Panc1 (cell line): ENCODE data around the gene SLC35F1. TPM values are rescaled to one million over a fixed set of nuclear protein-coding genes. Genes with fewer than 3 reads are reported as not detected.

Source experiments
- ATAC-seq: fragments of 200-7000 bp; cut with Tn5 transposase; 2 replicates; pipeline ENCODE4 v1.9.1; 2020; ENCODE audit warnings: mild to moderate bottlenecking, moderate library complexity
- BruUV-seq: library from RNA; stranded (reverse); fragments of 400-500 nt; replicated peaks from 2 replicates; lab custom pipeline; 2021; lab: Mats Ljungman, UMichigan
- CTCF ChIA-PET: fragments of 300-600 bp; sonication (Branson Sonifier 250); formaldehyde crosslinking; loops from one replicate; lab custom pipeline; 2022; ENCODE audit warnings: antibody characterized with exemption; lab: Charles Lee
- POLR2A ChIA-PET: fragments of 300-600 bp; sonication (Branson Sonifier 250); formaldehyde crosslinking; loops from one replicate; lab custom pipeline; 2022; ENCODE audit warnings: antibody characterized with exemption; lab: Charles Lee
- DNase-seq: peaks from one replicate; pipeline ENCODE4 v3.0.0-alpha.2; 2010; ENCODE audit warnings: low read depth, low spot score
- H3K27ac ChIP-seq: 2 replicates; pipeline ENCODE4 v1.5.1; 2011; ENCODE audit warnings: mild to moderate bottlenecking, low read length, inconsistent platforms
- H3K27me3 ChIP-seq: fragments of 200-500 bp; sonication (Bioruptor generic); 2 replicates; pipeline ENCODE4 v1.6.0; 2014; ENCODE audit warnings: low read length, inconsistent platforms; ENCODE audit not compliant: control insufficient read depth, insufficient read depth
- H3K36me3 ChIP-seq: fragments of 200-500 bp; sonication (Bioruptor generic); 2 replicates; pipeline ENCODE4 v1.5.1; 2014; ENCODE audit warnings: inconsistent platforms, mild to moderate bottlenecking, low read length, moderate library complexity; ENCODE audit not compliant: control insufficient read depth, insufficient read depth
- H3K4me1 ChIP-seq: 2 replicates; pipeline ENCODE4 v1.5.1; 2011; ENCODE audit warnings: inconsistent platforms, mild to moderate bottlenecking, low read length, moderate library complexity; ENCODE audit not compliant: control insufficient read depth, insufficient read depth
- H3K4me3 ChIP-seq, 2 experiments: 2 replicates each; pipeline ENCODE4 v1.5.1; 2011 to 2012; ENCODE audit warnings: low read depth in 2 of 2, low read length in 2 of 2, mild to moderate bottlenecking in 2 of 2, inconsistent platforms in 1 of 2, moderate library complexity in 1 of 2
- H3K9me3 ChIP-seq: fragments of 200-500 bp; sonication (Bioruptor generic); 2 replicates; pipeline ENCODE4 v1.5.1; 2014; ENCODE audit warnings: low read depth, mild to moderate bottlenecking, inconsistent platforms, low read length, moderate library complexity; ENCODE audit not compliant: control insufficient read depth, insufficient read depth
- CTCF ChIP-seq: fragments of 450-650 bp; IDR thresholded peaks from 2 replicates; pipeline ENCODE4 v1.5.1; 2017; ENCODE audit warnings: mild to moderate bottlenecking
- POLR2AphosphoS5 ChIP-seq: IDR thresholded peaks from 2 replicates; pipeline ENCODE4 v1.6.1; 2012; ENCODE audit warnings: mild to moderate bottlenecking, low read depth, low read length, moderate library complexity
- REST ChIP-seq, 2 experiments: IDR thresholded peaks; 2 replicates each; pipeline ENCODE4 v1.6.1; 2011 to 2012; ENCODE audit warnings: low read depth in 2 of 2, control low read depth in 1 of 2, low read length in 1 of 2, mild to moderate bottlenecking in 1 of 2, moderate library complexity in 1 of 2; ENCODE audit not compliant: insufficient read depth in 1 of 2
- SIN3A ChIP-seq: IDR thresholded peaks from 2 replicates; pipeline ENCODE4 v1.6.1; 2012; ENCODE audit warnings: low read depth, mild to moderate bottlenecking, low read length, moderate library complexity, borderline replicate concordance; ENCODE audit not compliant: insufficient read depth
- TCF7L2 ChIP-seq: IDR thresholded peaks from 2 replicates; pipeline ENCODE4 v1.6.1; 2011; ENCODE audit warnings: mild to moderate bottlenecking, low read depth, low read length, inconsistent platforms
- in situ Hi-C: cut with HindIII; loops from 2 replicates; pipeline ENCODE4 v1.10.0; 2016; ENCODE audit warnings: low sequenced_read_pairs, low pct_unique_long_range_greater_than_20kb
- intact Hi-C: fragments of 100-400 bp; cut with micrococcal nuclease; formaldehyde crosslinking; loops from one replicate; pipeline ENCODE4 v1.10.0; 2022; ENCODE audit not compliant: unreplicated experiment
- total RNA-seq: library from RNA; stranded (reverse); gene quantifications from one replicate; pipeline ENCODE4 v1.2.1, GENCODE V29; 2021; ENCODE audit not compliant: unreplicated experiment

The SLC35F1 gene
- total RNA-seq, 1 experiment from 2014 or later = not detected

GRCh38 chr6:117880824-117881223 is 26.2 kb upstream of the SLC35F1 start:
- Histone ChIP-seq H3K36me3 (no peaks in the 10 kb centered on the region), H3K9me3 (no peaks in the 10 kb centered on the region), H3K4me3 (no peak overlapping the region), H3K27me3 (no peaks in the 10 kb centered on the region), H3K4me1 (no peaks in the 10 kb centered on the region), H3K27ac (no peak overlapping the region)
- DNase-seq = no peak
- CTCF ChIA-PET = no interaction called here
- intact Hi-C loops (no loop called here), in situ Hi-C loops (no loop called here)
- POLR2A ChIA-PET = no interaction called here
- ATAC-seq = no peak
- no peak for TF ChIP-seq REST (IDR thresholded peaks at IDR 0.05; ENCODE audit: insufficient read depth in 1 of 2, low read depth in 2 of 2, low read length in 1 of 2)
- TF ChIP-seq SIN3A = no peak
- TF ChIP-seq POLR2AphosphoS5 = no peak
- no peak for TF ChIP-seq TCF7L2
- TF ChIP-seq CTCF = no peak
- no TSS peak for BruUV-seq

GRCh38 chr6:117890172-117890571 is 16.9 kb upstream of the SLC35F1 start:
- H3K36me3 ChIP-seq = no peaks in the 10 kb centered on the region
- no peaks in the 10 kb centered on the region for H3K4me1 ChIP-seq
- ChIA-PET POLR2A (no interaction called here), CTCF (interaction anchor here (0.7 kb wide), 1 partner anchor 198 kb away, joined by 7 read pairs; no protein-coding TSS in a partner anchor)
- no peak overlapping the region for H3K27ac ChIP-seq
- BruUV-seq = no TSS peak
- DNase-seq (no peak), ATAC-seq (no peak)
- H3K9me3 ChIP-seq = no peaks in the 10 kb centered on the region
- no peak overlapping the region for H3K4me3 ChIP-seq
- intact Hi-C loops = no loop called here
- no peaks in the 10 kb centered on the region for H3K27me3 ChIP-seq
- TF ChIP-seq POLR2AphosphoS5 = no peak
- no peak for TF ChIP-seq TCF7L2
- no peak for TF ChIP-seq REST (IDR thresholded peaks at IDR 0.05; ENCODE audit: insufficient read depth in 1 of 2, low read depth in 2 of 2, low read length in 1 of 2)
- TF ChIP-seq CTCF = no peak
- no peak for TF ChIP-seq SIN3A
- in situ Hi-C loops = no loop called here
